DMS 273 (cell line): Measurements from ENCODE around the gene SAFB2.

Experiments used
- DNase-seq: peaks from one replicate; lab custom pipeline; 2025; ENCODE audit not compliant: unreplicated experiment; lab: John Stamatoyannopoulos, UW

The SAFB2 gene

DNA sequence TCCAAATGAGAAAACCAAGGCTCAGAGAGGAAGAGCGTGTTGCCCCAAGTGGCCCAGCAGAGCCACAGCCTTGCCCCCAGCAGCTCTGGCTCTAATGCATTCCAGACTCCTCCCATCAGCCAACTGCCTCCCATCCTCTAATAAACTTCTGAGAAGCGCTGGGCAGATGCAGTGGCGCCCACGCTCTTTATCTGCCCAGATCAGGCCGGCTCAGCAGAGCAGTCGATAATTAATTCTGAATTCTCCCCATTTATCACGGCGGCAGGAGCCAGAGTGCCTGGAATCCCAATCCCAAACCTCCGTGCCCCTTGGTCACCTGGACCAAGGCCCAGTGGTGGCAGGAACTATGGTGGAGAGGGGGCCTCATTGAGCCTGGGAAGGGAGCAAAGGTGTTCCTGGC, 68.7 kb downstream of the SAFB2 start:
- peak; percentile 83 for DNase-seq

DNA sequence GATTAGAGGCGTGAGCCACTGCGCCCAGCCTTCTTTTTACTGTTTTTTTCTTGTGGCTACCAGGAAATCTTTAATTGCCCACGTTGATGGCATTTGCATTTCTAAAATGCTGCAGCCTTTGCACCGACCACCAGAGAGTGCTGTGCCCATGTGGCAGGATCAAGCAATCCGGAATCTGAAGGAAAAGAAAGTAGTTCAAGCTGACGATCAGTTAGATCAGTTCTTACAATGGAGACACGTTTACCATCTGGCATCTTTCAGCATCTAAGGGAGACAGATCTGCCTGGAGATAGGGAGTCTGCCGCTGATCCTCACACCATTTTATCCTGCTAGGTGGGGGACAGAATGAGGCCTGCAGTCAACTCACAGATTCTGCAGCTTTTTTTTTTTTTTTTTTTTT, 74.7 kb downstream of the SAFB2 start:
- peak; percentile 86 for DNase-seq

DNA sequence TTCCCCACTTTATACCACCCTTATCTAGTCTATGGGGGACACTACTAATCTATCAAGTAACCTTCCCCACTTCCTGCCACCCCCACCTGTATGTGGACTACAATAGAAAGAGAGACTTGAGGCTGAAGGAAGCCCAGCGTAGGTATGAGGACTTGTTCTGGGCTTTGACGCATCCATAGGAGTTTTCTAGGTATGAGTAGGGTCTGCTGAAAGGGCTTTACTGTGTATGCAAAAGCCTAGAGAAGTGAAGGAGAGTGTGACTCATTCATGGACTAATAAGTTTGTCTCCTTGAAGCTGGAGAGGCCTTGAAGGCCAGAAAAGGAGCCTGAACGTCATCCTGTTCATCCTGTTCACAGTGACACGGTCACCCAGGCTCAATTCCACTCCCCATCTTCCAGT, 76.6 kb downstream of the SAFB2 start:
- DNase-seq = no peak

DNA sequence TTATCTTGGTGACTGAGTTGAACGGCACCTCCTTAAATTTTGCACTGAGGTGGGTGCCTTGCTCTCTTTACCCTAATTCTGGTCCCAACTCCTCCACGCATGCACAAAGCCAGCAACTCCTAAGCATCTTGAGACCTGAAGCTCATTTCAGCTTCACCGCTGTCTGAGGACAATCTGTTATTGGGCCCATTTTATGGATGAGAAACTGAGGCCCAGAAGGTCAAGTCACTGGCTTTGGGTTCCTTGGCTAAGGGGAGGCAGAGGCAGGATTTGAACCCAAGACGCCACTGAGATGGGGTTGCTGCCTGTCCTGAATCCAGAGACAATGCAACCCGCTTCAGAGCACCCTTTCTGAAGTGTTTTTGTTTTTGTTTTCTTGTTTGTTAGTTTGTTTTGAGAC, 77.5 kb downstream of the SAFB2 start:
- no peak for DNase-seq

DNA sequence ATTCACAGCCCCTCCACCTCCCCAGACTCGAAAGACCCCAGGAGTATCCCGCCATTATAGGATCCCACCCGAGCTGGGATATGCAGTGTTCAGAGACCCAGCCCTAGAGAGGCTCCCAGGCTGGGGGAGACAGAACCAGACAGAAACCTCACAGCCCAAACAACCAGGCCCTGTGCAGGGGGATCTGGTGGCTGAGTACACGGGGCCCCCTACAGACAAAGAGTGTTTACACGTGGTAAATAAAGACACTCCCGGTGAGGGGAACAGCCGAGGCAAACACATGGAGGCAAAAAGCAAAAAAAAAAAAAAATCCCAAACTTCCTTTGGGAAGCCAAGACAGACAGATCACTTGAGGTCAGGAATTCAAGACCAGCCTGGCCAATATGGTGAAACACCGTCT, 79.9 kb downstream of the SAFB2 start:
- DNase-seq = peak; percentile 62

DNA sequence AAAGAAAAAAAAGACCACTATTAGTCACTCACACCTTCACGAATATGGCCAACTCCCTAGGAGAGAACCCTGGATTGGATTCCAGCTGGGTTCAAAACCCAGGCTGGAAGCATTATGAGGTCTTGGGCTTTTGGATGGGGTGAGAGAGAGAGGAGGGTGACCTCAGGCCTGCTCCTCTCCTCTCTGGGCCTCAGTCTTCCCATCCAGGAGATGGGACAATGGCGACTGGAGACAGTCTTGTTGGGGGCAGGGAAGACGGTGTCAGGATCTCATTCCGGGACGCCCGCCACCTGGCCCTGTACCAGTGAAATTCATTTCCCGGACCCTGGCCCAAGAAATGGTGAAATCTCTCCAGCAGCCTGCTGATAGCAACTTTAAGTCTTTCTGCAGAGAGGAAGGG, 81.1 kb downstream of the SAFB2 start:
- DNase-seq = no peak

DNA sequence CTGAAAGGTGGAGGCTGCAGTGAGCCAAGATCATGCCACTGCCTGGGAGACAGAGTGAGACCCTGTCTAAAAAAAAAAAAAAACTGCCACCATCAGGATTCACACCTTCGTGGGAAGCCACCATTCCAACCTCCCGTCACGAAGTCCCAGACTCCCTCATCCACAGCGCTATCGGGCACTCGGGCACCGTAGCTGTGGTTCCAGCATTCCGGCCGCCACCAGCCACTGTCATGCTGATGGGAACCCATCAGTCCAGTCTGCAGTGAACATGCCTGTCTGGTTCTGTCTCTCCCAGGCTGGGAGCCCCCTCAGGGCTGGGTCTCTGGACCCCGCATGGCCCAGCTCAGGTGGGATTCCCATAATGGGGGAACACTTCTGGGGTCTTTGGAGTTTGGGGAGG, 82.4 kb downstream of the SAFB2 start:
- DNase-seq = no peak

DNA sequence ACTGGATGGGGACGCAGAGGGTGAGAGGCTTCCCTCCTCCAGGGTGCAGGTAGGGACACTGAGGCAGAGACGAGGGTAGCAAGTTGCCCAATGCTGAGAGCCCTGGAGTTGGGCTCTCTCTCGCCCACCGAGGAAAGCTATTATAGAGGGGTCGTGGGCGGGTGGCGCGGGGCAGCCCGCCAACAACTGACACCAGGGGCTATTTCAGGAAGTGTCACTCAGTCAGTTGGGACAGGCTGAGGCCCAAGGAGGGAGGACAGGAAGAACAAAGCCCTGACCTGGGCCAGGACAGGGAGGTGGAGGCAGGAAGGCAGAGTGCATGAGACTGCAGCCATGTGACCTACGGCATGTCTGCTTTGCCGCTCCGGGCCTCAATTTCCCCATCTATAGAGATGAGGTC, 84.7 kb downstream of the SAFB2 start:
- no peak for DNase-seq
